Midbrain (tissue), 1 donor: ENCODE measurements around the gene SULT6B1.
A peak's percentile ranks its signal among the peaks of the same experiment; 100 is the strongest.
"Not testable (repeated sequence)": the region's sequence is repeated elsewhere in the genome, so short reads cannot be mapped to it uniquely, and the experiment has no call there.

ENCODE experiments used
- DNase-seq: peaks from one replicate; lab custom pipeline; 2025; lab: John Stamatoyannopoulos, UW

SULT6B1 gene

DNA sequence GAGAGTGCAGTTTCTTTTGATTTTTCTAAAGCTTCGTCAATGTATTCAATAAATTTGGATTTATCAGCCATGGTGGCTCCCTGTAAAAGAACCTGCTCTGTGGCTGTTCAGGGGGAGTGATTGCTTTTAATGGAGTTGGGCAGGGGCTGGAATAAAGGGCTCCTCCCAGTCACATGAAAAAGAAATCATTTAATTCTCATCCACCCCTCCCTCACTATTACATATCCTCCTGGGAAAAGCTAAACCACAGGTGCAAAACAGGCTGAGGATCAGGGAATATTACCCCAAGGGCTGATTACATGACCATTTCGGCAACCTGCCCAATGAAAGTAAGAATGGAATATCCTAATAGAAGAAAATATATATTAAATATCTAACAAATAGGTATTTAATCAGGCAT, at the start of gene SULT6B1:
TSS of gene SULT6B1 (minus strand) at position 101 of the 400 bp plus-strand sequence. CDS start at position 71, 30 bp downstream.
- no peak for DNase-seq

DNA sequence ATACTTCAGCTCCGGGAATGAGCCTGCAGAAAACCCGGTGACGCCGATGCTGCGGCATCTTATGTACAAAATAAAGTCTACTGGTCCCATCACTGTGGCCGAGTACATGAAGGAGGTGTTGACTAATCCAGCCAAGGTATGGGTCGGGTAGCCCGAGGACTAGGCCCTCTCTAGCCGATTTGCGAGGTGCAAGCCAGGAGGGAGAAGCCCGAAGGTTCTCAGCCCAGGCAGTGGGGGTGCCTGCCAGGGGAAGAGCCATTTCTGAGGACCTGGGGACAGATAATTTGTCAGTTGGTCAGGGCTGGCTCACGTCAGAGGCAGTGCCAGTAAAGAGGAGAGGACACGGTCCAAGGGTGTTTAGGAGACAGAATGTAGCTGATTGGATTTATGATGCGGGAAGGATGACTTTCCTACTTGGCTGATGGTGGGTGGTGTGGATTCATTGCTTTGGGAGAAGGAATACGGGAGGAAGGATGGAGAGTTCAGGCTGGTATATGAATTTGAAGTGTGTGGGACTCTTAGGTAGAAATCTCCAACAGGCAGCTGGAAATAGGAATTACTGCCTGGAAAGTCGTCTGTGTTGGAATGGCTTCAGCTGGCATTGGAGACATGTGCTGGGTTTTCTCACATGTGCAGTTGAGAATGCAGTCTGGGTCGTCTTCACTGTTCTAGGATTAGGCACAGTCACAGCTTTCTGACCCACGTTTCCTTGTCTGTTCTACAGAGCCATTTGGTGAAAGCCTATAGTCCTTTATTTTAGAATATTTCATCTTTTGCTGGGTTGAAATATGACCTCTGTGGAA, 43.9 kb upstream of the SULT6B1 start:
- no peak for DNase-seq

GRCh38 chr2:37231241-37232130, 43.0 kb upstream of the SULT6B1 start, which contains the start of the genes CEBPZ and NDUFAF7:
TSS of gene CEBPZ (minus strand) at chr2:37231596. CDS start at chr2:37231567, 29 bp downstream.
TSS of gene NDUFAF7 (plus strand) at chr2:37231658. CDS start at chr2:37231706, 48 bp downstream.
- DNase-seq: peak; percentile 96

- DNase-seq: no peak
These were observed 42.1 kb upstream of the SULT6B1 start for GRCh38 chr2:37230581-37230980.

DNA sequence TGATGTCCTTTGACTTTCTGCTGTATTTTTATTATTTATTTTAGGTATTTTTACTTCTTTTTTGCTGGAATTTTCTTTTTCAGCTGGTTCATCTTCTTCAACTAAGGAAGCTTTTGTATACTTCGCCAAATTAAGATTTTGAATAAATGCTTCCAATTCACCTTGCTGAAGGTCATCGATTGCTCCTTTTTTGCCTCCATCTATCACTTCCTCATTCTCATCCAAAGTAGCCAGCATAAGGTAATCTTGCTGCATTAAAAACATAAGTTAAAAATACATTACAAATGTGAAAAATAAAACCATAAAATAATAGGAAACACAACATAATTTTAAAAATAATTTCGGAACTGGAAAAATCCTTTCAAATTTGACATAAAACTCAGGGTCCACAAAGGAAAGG, 40.3 kb upstream of the SULT6B1 start:
- DNase-seq: no peak

- no peak for DNase-seq
These were observed 38.4 kb upstream of the SULT6B1 start for GRCh38 chr2:37226863-37227262.

GRCh38 chr2:37225129-37225528, 36.7 kb upstream of the SULT6B1 start:
- DNase-seq: not testable (repeated sequence)

DNA sequence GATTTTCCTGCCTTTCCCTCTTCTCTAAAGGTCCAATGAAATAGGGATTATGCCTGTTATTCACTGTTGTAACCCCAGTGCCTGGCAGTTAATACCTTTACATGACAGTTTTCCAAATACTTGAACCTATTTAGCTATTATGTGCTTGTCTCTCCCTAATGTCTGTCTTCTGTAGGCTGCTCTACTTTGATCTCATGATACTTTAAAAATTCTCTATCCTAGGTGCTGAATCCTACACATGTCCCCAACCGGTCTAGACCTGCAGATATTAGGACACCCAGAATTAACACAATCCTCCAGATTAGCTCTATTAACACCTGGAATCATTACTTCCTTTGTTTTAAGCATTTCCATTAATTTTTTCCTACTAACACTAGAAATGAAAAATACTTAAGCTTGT, 35.6 kb upstream of the SULT6B1 start:
- no peak for DNase-seq

DNA sequence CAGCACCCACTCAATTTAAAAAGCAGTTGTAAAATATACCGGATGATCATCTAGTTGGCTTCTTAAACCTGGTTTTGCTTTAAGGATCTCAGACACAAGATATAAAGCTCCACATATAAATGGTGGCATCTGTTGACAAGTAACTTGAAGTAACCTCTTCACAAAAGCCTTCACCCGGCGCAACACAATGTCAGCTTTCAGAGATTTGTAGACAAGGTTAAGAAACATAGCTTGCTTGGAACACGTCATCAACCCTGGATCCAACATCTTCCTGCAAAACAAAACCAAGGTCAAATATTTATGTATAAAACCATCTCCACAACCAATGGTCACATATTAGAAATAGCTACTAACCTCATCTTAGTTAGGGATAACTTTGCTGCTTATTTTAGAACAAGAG, 34.7 kb upstream of the SULT6B1 start:
- no peak for DNase-seq

GRCh38 chr2:37219046-37219445, 30.6 kb upstream of the SULT6B1 start:
- no peak for DNase-seq

DNA sequence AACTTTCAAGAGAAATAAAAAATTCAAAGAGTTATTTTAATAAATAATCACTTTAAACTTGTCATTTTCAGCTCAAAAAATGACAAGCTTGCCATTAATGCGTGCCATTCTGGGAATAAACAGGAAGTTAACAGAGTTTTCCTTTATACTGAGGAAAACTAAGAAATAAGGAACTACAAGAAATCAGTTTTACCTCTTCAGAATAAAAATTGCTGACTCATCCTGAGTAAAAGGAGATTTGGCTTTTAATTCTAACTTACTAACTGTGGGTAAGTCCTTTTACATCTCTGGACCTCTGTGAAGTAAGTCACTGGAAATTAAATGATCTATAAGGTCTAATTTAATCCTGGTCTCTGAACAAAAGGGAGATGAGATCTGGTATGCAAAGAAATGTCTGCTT, 26.8 kb upstream of the SULT6B1 start:
- no peak for DNase-seq

DNA sequence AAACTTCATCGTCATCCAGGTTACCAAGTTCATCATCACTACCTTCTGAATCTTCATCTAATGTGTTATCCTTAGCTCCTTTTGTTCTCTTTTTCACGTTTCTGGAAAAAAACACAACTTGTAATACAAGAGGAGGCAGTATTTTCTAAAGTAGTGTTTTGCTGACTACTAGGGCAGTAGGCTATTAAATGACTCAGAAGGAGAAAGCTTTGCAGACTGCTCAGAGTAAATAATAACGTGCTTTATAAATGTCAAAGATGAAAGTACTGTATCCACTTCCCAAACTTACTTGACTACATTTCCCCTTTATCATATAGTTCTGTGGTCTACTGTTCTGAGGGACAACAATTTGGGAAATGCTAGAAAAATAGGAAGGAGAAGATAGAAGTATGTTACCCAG, 23.5 kb upstream of the SULT6B1 start:
- DNase-seq: no peak

DNA sequence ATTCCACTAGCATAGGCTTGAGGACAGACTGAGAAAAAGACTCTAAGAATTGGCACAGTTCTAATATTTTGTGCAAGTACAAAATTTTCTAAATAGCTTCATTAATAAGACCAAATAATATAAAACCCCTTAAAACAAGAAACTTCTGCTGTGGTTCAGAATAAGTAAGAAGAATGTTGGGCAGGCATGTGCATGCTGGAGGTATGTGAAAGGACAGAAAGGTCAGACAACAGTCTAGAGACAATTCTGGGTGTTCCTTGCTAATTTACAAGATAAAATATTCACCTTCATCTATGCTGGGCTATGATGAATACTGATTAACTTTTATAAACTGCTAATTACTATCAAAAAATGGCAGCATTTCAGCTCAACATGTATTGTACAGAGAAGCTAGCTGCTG, 22.7 kb upstream of the SULT6B1 start:
- DNase-seq: no peak

GRCh38 chr2:37206760-37207159, 18.3 kb upstream of the SULT6B1 start:
- not testable (repeated sequence) for DNase-seq

DNA sequence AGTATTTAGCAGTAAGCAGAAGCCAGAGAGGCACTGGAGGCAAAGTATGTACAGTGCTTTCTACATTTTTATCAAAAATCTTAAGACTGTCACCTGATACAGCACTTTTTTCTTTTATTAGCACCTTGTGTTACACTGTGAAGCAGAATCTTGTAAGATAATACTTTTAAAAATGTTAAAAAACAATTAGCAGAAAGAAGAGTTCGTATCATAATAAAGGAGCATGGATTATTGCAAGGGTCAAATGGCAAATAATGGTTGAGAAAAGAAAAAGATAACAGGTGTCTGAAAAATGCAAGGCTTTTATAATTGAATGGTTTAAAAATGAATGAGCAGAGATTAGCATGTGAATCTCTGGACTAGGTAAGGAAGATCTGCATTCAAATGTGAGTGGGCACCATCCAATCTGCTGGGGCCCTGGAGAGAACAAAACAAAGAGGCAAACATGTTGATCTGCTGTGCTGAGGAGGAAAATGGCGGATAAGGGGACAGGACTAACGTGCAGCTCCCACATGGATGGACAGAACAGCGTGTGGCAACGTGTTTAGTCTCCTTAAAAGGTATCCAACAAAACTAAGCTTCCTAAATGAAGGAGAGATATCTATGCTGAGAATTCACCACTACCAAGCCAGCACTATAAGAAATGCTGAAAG, 17.3 kb upstream of the SULT6B1 start:
- no peak for DNase-seq

DNA sequence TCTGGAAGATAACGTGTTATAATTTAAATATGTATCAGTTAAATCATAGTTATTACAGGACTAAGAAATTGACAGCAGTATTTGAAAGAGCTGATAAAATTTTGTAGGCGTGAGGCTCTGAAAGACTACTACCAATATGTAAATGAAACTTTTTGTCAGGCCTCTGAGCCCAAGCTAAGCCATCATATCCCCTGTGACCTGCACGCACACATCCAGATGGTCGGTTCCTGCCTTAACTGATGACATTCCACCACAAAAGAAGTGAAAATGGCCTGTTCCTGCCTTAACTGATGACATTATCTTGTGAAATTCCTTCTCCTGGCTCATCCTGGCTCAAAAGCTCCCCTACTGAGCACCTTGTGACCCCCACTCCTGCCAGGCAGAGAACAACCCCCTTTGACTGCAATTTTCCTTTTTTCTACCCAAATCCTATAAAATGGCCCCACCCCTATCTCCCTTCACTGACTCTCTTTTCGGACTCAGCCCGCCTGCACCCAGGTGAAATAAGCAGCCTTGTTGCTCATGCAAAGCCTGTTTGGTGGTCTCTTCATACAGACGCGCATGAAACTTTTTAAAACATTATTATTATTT, 16.7 kb upstream of the SULT6B1 start:
- not testable (repeated sequence) for DNase-seq

DNA sequence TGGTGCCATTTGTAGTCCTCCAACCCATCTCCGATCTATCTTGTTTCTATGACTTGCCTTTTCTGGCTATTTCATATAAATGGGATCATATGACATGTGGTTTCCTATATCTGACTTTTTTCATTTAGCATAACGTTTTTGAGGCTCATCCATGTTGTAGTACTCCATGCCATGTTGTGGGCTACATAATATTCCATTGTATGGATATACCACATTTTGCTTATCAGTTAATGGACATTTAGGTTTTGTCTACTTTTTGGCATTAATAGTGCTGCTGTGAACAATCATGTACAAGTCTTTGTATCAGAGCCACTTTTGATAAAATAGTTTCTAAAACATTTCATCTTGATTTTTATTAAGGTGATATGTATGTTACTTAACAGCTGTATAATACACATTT, 15.2 kb upstream of the SULT6B1 start:
- no peak for DNase-seq

DNA sequence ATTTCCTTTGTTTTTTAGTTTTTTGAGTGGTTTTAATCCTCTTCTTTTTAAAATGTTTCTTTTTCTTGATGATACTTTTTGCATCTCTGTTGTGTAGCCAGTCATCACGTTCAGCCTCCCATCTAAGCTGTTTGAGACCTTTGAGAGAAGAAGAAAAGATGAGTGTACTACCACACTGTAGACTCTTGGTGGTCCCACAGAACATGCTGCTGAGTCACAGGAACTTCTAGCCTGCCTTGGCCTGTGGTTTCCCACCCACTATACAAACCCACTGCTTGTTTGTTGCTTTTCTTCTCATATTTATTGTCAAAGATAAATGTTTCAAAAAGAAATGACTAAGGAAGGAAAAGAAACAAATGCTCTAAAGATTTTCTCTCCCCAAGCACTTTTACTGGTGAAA, 13.3 kb upstream of the SULT6B1 start:
- DNase-seq: no peak

- DNase-seq: no peak
These were observed 12.7 kb upstream of the SULT6B1 start for GRCh38 chr2:37201208-37201607.

DNA sequence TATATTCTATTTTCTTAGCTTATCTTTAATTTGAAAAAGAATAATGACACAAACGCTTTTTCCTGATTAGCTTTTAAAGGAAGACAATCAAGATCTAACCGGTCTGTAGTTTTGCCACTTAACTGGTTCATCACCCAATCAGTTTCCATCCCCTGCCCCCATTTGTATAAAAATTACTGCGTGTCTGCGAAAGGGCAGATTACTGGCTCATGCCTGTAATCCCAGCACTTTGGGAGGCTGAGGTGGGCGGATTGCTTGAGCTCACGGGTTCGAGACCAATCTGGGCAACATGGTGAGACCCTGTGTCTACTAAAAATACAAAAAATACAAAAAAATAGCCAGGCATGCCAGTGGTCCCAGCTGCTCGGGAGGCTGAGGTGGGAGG, 10.2 kb upstream of the SULT6B1 start:
- DNase-seq: no peak

DNA sequence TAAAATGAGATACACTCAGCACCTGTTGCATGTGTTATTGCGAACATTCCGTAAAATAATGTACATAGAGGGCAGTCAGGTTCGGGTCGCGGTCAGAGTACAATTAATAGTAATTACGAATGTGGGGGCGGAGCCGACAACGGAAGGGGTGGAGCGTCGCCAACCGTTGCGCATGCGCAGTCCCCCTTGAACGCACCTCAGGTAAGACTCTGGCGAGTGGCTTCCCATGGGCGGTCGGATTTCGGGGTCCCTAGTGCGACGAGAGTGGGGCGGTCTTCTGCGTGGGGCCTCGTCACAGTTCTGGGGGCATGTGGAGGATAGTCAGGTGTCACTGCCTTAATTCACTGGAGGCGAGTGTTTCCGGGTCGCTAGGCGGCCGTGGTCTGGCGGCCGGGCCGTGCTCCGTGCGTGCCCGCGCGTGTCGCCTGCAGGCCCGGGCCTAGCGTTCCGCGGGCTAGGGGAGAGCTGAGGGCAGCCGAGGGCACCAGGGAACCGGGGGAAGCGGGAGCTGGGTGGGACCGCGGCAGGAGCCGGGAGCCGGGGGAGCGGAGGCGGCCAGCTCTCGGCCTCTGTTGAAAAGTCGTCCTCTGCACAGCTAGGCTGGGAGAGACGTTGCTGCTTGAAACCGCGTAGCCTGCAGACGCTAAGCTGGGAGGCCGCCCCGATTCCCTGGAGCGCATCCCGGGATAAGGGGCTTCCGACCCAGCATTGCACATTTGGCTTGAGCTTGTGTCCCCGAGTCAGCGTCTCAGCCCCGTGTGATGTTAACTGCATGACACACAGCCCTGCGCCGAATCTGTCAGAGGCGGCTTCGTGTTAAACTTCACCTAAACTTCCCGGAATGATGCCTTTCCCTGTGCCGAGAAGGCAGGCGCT, 8.1 kb upstream of the SULT6B1 start, which contains the start of gene CEBPZOS:
TSS of gene CEBPZOS (plus strand) at position 177 of the 876 bp plus-strand sequence. CDS start 3,209 bp downstream, outside the sequence.
- peak; percentile 85 for DNase-seq
